Activated T-helper 1 cell treated with anti-CD3 and anti-CD28 coated beads, Interleukin-12 subunit alpha, Interleukin-12 subunit beta, Interleukin-2, Interleukin-4 antibody, amounts not matched to agents 30 ng/mL and 10 ng/mL and 1 ng/mL, durations not matched to agents 14 hours and 24 hours and 36 hours (primary cell): ENCODE measurements around the gene WFS1. TPM values are rescaled to one million over a fixed set of nuclear protein-coding genes. Genes with fewer than 3 reads are reported as not detected.

Experiments
- DNase-seq: peaks from one replicate; pipeline ENCODE4 v3.0.0; 2021; ENCODE audit warnings: low spot score
- H3K27ac Mint-ChIP-seq: one replicate; pipeline ENCODE4 v1.8.0; 2021; ENCODE audit warnings: mild to moderate bottlenecking, mixed read lengths
- H3K27me3 Mint-ChIP-seq: one replicate; pipeline ENCODE4 v1.8.0; 2022; ENCODE audit warnings: mild to moderate bottlenecking, moderate library complexity, mixed read lengths; ENCODE audit not compliant: insufficient read depth
- H3K36me3 Mint-ChIP-seq: one replicate; pipeline ENCODE4 v1.8.0; 2021; ENCODE audit warnings: low read depth, mixed read lengths
- H3K4me1 Mint-ChIP-seq: one replicate; pipeline ENCODE4 v1.8.0; 2021; ENCODE audit warnings: low read depth, mixed read lengths
- H3K4me3 Mint-ChIP-seq: one replicate; pipeline ENCODE4 v1.8.0; 2021; ENCODE audit warnings: mild to moderate bottlenecking, moderate library complexity, mixed read lengths
- H3K9me3 Mint-ChIP-seq: one replicate; pipeline ENCODE4 v1.8.0; 2021; ENCODE audit warnings: mixed read lengths
- intact Hi-C: fragments of 100-400 bp; cut with micrococcal nuclease; formaldehyde crosslinking; loops from one replicate; pipeline ENCODE4 v1.15.1; 2024
- total RNA-seq: library from RNA; stranded (reverse); gene quantifications from 2 replicates; pipeline ENCODE4 v1.2.3, GENCODE V29; 2022

Gene WFS1
- total RNA-seq, 1 donor from 2014 or later = 9.3 TPM

- peaks cover 13% of the 10 kb centered on the region for H3K27me3 Mint-ChIP-seq
- peaks cover 27% of the 10 kb centered on the region for H3K4me1 Mint-ChIP-seq
- H3K4me3 Mint-ChIP-seq = no peak overlapping the region
- no peaks in the 10 kb centered on the region for H3K9me3 Mint-ChIP-seq
- H3K36me3 Mint-ChIP-seq = no peaks in the 10 kb centered on the region
- intact Hi-C loops = no loop called here
- no peak for DNase-seq
- no peak overlapping the region for H3K27ac Mint-ChIP-seq
These were observed 54.9 kb downstream of the WFS1 start for GRCh38 chr4:6324461-6324998.

GRCh38 chr4:6324999-6325787 lies 55.5 kb downstream of the WFS1 start:
- no peaks in the 10 kb centered on the region for H3K36me3 Mint-ChIP-seq
- H3K4me1 Mint-ChIP-seq = peaks cover 27% of the 10 kb centered on the region
- H3K27me3 Mint-ChIP-seq = peaks cover 13% of the 10 kb centered on the region
- H3K9me3 Mint-ChIP-seq = no peaks in the 10 kb centered on the region
- no peak overlapping the region for H3K27ac Mint-ChIP-seq
- no peak for DNase-seq
- no peak overlapping the region for H3K4me3 Mint-ChIP-seq
- intact Hi-C loops = no loop called here

GRCh38 chr4:6325788-6326290 lies 56.2 kb downstream of the WFS1 start:
- Mint-ChIP-seq H3K9me3 (no peaks in the 10 kb centered on the region), H3K4me1 (peaks cover 24% of the 10 kb centered on the region), H3K4me3 (no peak overlapping the region), H3K36me3 (no peaks in the 10 kb centered on the region), H3K27me3 (peaks cover 13% of the 10 kb centered on the region), H3K27ac (no peak overlapping the region)
- DNase-seq = no peak
- intact Hi-C loops = no loop called here

GRCh38 chr4:6326312-6327060 lies 56.8 kb downstream of the WFS1 start:
- DNase-seq = no peak
- Mint-ChIP-seq H3K36me3 (no peaks in the 10 kb centered on the region), H3K27ac (no peak overlapping the region), H3K9me3 (no peaks in the 10 kb centered on the region), H3K27me3 (peaks cover 13% of the 10 kb centered on the region), H3K4me3 (no peak overlapping the region), H3K4me1 (peaks cover 21% of the 10 kb centered on the region)
- intact Hi-C loops = loop anchor here (1.0 kb wide), 5 partner anchors 62 to 328 kb away; no protein-coding TSS in a partner anchor

- H3K27ac Mint-ChIP-seq = no peak overlapping the region
- DNase-seq = peak; percentile 70
- peaks cover 13% of the 10 kb centered on the region for H3K27me3 Mint-ChIP-seq
- H3K9me3 Mint-ChIP-seq = no peaks in the 10 kb centered on the region
- intact Hi-C loops = loop anchor here (1.0 kb wide), 5 partner anchors 63 to 329 kb away; no protein-coding TSS in a partner anchor
- H3K36me3 Mint-ChIP-seq = no peaks in the 10 kb centered on the region
- peaks cover 17% of the 10 kb centered on the region for H3K4me1 Mint-ChIP-seq
- H3K4me3 Mint-ChIP-seq = no peak overlapping the region
These were observed 57.7 kb downstream of the WFS1 start for GRCh38 chr4:6327220-6327917.

- Mint-ChIP-seq H3K36me3 (no peaks in the 10 kb centered on the region), H3K9me3 (no peaks in the 10 kb centered on the region), H3K27ac (no peak overlapping the region), H3K4me1 (peaks cover 11% of the 10 kb centered on the region), H3K27me3 (peaks cover 18% of the 10 kb centered on the region), H3K4me3 (no peak overlapping the region)
- intact Hi-C loops = no loop called here
- DNase-seq = no peak
These were observed 58.9 kb downstream of the WFS1 start for GRCh38 chr4:6328526-6328925.

GRCh38 chr4:6329478-6330383 lies 60.1 kb downstream of the WFS1 start:
- Mint-ChIP-seq H3K9me3 (no peaks in the 10 kb centered on the region), H3K27ac (no peak overlapping the region), H3K4me1 (peaks cover 4% of the 10 kb centered on the region), H3K4me3 (no peak overlapping the region), H3K27me3 (peaks cover 12% of the 10 kb centered on the region), H3K36me3 (no peaks in the 10 kb centered on the region)
- intact Hi-C loops = no loop called here
- DNase-seq = no peak

- no peaks in the 10 kb centered on the region for H3K4me1 Mint-ChIP-seq
- H3K27me3 Mint-ChIP-seq = peaks cover 12% of the 10 kb centered on the region
- intact Hi-C loops = no loop called here
- H3K36me3 Mint-ChIP-seq = no peaks in the 10 kb centered on the region
- no peak overlapping the region for H3K4me3 Mint-ChIP-seq
- no peak for DNase-seq
- H3K27ac Mint-ChIP-seq = no peak overlapping the region
- H3K9me3 Mint-ChIP-seq = no peaks in the 10 kb centered on the region
These were observed 60.7 kb downstream of the WFS1 start for GRCh38 chr4:6330384-6330767.

- no peaks in the 10 kb centered on the region for H3K36me3 Mint-ChIP-seq
- H3K27me3 Mint-ChIP-seq = peaks cover 10% of the 10 kb centered on the region
- H3K9me3 Mint-ChIP-seq = no peaks in the 10 kb centered on the region
- H3K27ac Mint-ChIP-seq = no peak overlapping the region
- DNase-seq = no peak
- H3K4me3 Mint-ChIP-seq = no peak overlapping the region
- no peaks in the 10 kb centered on the region for H3K4me1 Mint-ChIP-seq
- intact Hi-C loops = loop anchor here (1.0 kb wide), 1 partner anchor 81 kb away; no protein-coding TSS in a partner anchor
These were observed 61.4 kb downstream of the WFS1 start for GRCh38 chr4:6331018-6331417.

- Mint-ChIP-seq H3K36me3 (no peaks in the 10 kb centered on the region), H3K27ac (no peak overlapping the region), H3K4me1 (no peaks in the 10 kb centered on the region), H3K27me3 (peaks cover 10% of the 10 kb centered on the region), H3K9me3 (no peaks in the 10 kb centered on the region), H3K4me3 (no peak overlapping the region)
- DNase-seq = no peak
- intact Hi-C loops = loop anchor here (1.0 kb wide), 1 partner anchor 81 kb away; no protein-coding TSS in a partner anchor
These were observed 61.8 kb downstream of the WFS1 start for GRCh38 chr4:6331468-6331867.

GRCh38 chr4:6332042-6332668 lies 62.5 kb downstream of the WFS1 start:
- no peaks in the 10 kb centered on the region for H3K36me3 Mint-ChIP-seq
- H3K27me3 Mint-ChIP-seq = peaks cover 14% of the 10 kb centered on the region
- H3K4me1 Mint-ChIP-seq = no peaks in the 10 kb centered on the region
- no peak overlapping the region for H3K4me3 Mint-ChIP-seq
- H3K27ac Mint-ChIP-seq = no peak overlapping the region
- DNase-seq = no peak
- intact Hi-C loops = loop anchor here (1.0 kb wide), 1 partner anchor 214 kb away; no protein-coding TSS in a partner anchor
- H3K9me3 Mint-ChIP-seq = no peaks in the 10 kb centered on the region
